Measurements from ENCODE around the gene PACRG.

PACRG gene

GRCh38 chr6:163226181-163226835 lies 498.5 kb downstream of the PACRG start:
- peak; percentile 24 for DNase-seq

- DNase-seq = peak; percentile 84
Observed at GRCh38 chr6:163226836-163227485, 499.2 kb downstream of the PACRG start.

GRCh38 chr6:163228041-163228440 lies 500.3 kb downstream of the PACRG start:
- no peak for DNase-seq

GRCh38 chr6:163229050-163229449 lies 501.3 kb downstream of the PACRG start:
- no peak for DNase-seq

GRCh38 chr6:163230901-163231300 lies 503.1 kb downstream of the PACRG start:
- no peak for DNase-seq

- DNase-seq = no peak
Observed at GRCh38 chr6:163231356-163232014, 503.7 kb downstream of the PACRG start.

- no peak for DNase-seq
Observed at GRCh38 chr6:163232015-163232523, 504.3 kb downstream of the PACRG start.

- DNase-seq = no peak
Observed at GRCh38 chr6:163232649-163233048, 504.9 kb downstream of the PACRG start.

- no peak for DNase-seq
Observed at GRCh38 chr6:163237110-163237509, 509.3 kb downstream of the PACRG start.

GRCh38 chr6:163239572-163240340 lies 512.0 kb downstream of the PACRG start:
- DNase-seq = no peak

GRCh38 chr6:163240556-163240955 lies 512.8 kb downstream of the PACRG start:
- DNase-seq = no peak

GRCh38 chr6:163241683-163242082 lies 513.9 kb downstream of the PACRG start:
- no peak for DNase-seq

- no peak for DNase-seq
Observed at GRCh38 chr6:163243083-163243482, 515.3 kb downstream of the PACRG start.

GRCh38 chr6:163243692-163244589 lies 516.2 kb downstream of the PACRG start:
- no peak for DNase-seq

GRCh38 chr6:163248051-163248450 lies 520.3 kb downstream of the PACRG start:
- DNase-seq = no peak

GRCh38 chr6:163249651-163250101 lies 521.9 kb downstream of the PACRG start:
- DNase-seq = no peak

- DNase-seq = no peak
Observed at GRCh38 chr6:163250116-163250515, 522.3 kb downstream of the PACRG start.

- no peak for DNase-seq
Observed at GRCh38 chr6:163252061-163252591, 524.4 kb downstream of the PACRG start.

GRCh38 chr6:163253556-163254213 lies 525.9 kb downstream of the PACRG start:
- DNase-seq = no peak

- DNase-seq = no peak
Observed at GRCh38 chr6:163254341-163254835, 526.6 kb downstream of the PACRG start.

- no peak for DNase-seq
Observed at GRCh38 chr6:163255265-163255664, 527.5 kb downstream of the PACRG start.
